HG03066 (cell line): Measurements from ENCODE around the gene TMPRSS6.

Experiments
- ATAC-seq: cut with Tn5 transposase; IDR thresholded peaks from one replicate; pipeline ENCODE4 v1.9.1; 2021; ENCODE audit warnings: low read depth; ENCODE audit not compliant: unreplicated experiment

Gene TMPRSS6

GRCh38 chr22:37069719-37070118, 39.8 kb downstream of the TMPRSS6 start:
- ATAC-seq, result no peak

GRCh38 chr22:37069319-37069718, 40.2 kb downstream of the TMPRSS6 start:
- no peak for ATAC-seq

GRCh38 chr22:37068859-37069258, 40.7 kb downstream of the TMPRSS6 start:
- no peak for ATAC-seq

GRCh38 chr22:37067428-37067827, 42.1 kb downstream of the TMPRSS6 start:
- no peak for ATAC-seq

- ATAC-seq, result no peak
Measured at GRCh38 chr22:37065961-37066360, 43.6 kb downstream of the TMPRSS6 start.

GRCh38 chr22:37065180-37065579, 44.3 kb downstream of the TMPRSS6 start:
- ATAC-seq, result no peak

- ATAC-seq, result no peak
Measured at GRCh38 chr22:37064553-37064952, 45.0 kb downstream of the TMPRSS6 start.

- no peak for ATAC-seq
Measured at GRCh38 chr22:37063431-37064420, 45.8 kb downstream of the TMPRSS6 start.

- no peak for ATAC-seq
Measured at GRCh38 chr22:37062702-37063381, 46.7 kb downstream of the TMPRSS6 start.

GRCh38 chr22:37062376-37062675, 47.2 kb downstream of the TMPRSS6 start:
- no peak for ATAC-seq

- ATAC-seq, result no peak
Measured at GRCh38 chr22:37061611-37062375, 47.7 kb downstream of the TMPRSS6 start.

- no peak for ATAC-seq
Measured at GRCh38 chr22:37060801-37061610, 48.5 kb downstream of the TMPRSS6 start.

- ATAC-seq, result no peak
Measured at GRCh38 chr22:37059876-37060449, 49.5 kb downstream of the TMPRSS6 start.

GRCh38 chr22:37058917-37059701, 50.4 kb downstream of the TMPRSS6 start:
- ATAC-seq, result no peak

- no peak for ATAC-seq
Measured at GRCh38 chr22:37057796-37058510, 51.6 kb downstream of the TMPRSS6 start.

- no peak for ATAC-seq
Measured at GRCh38 chr22:37057226-37057625, 52.3 kb downstream of the TMPRSS6 start.

- no peak for ATAC-seq
Measured at GRCh38 chr22:37056246-37056645, 53.3 kb downstream of the TMPRSS6 start.

GRCh38 chr22:37054600-37055365, 54.7 kb downstream of the TMPRSS6 start:
- no peak for ATAC-seq
